Measurements from ENCODE around the gene UBXN11.

DNA sequence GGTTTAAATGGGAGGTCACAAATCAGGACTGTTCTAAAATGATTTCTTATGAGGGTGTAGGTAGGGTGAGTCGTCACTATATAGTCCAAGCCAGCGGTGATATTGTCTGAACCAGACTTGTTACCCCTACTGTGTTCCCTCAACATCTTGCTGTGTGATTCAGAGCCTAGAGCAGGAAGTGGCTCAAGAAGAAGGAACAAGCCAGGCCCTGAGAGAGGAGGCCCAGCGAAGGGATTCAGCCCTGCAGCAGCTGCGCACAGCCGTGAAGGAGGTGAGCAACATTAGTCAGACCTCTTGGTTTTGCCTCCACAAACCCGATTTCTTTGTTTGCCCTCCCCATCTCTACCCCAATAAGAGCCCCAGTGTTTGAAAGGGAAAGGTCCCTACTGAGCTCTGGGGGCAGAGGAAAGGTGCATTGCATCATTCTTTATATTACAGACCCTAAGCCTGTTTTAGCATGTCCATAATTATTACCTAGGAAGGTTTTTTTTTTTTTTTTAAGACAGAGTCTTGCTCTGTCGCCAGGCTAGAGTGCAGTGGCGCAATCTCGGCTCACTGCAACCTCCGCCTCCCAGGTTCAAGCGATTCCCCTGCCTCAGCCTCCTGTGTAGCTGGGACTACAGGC, 31.5 kb downstream of the UBXN11 start:
- TF ChIP-seq YY1 (IDR thresholded peaks at IDR 0.05; ENCODE audit: insufficient read depth, insufficient read length) = no peak
- no peak for TF ChIP-seq ZNF274 (IDR thresholded peaks at IDR 0.05; ENCODE audit: low read depth, low read length)
